HG03378 (cell line): Measurements from ENCODE around the gene GOLGA6L10.
"Not testable (repeated sequence)": the region's sequence is repeated elsewhere in the genome, so short reads cannot be mapped to it uniquely, and the experiment has no call there.

ENCODE experiments used
- ATAC-seq: cut with Tn5 transposase; IDR thresholded peaks from one replicate; pipeline ENCODE4 v1.9.1; 2021; ENCODE audit warnings: mild to moderate bottlenecking, moderate library complexity; ENCODE audit not compliant: unreplicated experiment

Gene GOLGA6L10

GRCh38 chr15:82319522-82320278, 29.6 kb downstream of the GOLGA6L10 start:
- not testable (repeated sequence) for ATAC-seq

GRCh38 chr15:82318281-82318680, 31.0 kb downstream of the GOLGA6L10 start:
- ATAC-seq, result not testable (repeated sequence)

- ATAC-seq, result not testable (repeated sequence)
These were observed 31.8 kb downstream of the GOLGA6L10 start for GRCh38 chr15:82317516-82317915.

GRCh38 chr15:82317091-82317489, 32.2 kb downstream of the GOLGA6L10 start:
- no peak for ATAC-seq

GRCh38 chr15:82316247-82317090, 32.8 kb downstream of the GOLGA6L10 start:
- not testable (repeated sequence) for ATAC-seq

- ATAC-seq, result no peak
These were observed 33.6 kb downstream of the GOLGA6L10 start for GRCh38 chr15:82315519-82316246.

GRCh38 chr15:82314769-82315518, 34.3 kb downstream of the GOLGA6L10 start:
- no peak for ATAC-seq

- not testable (repeated sequence) for ATAC-seq
These were observed 35.1 kb downstream of the GOLGA6L10 start for GRCh38 chr15:82313951-82314768.

GRCh38 chr15:82313446-82313845, 35.8 kb downstream of the GOLGA6L10 start:
- no peak for ATAC-seq

GRCh38 chr15:82312586-82313349, 36.5 kb downstream of the GOLGA6L10 start:
- no peak for ATAC-seq

- ATAC-seq, result not testable (repeated sequence)
These were observed 38.0 kb downstream of the GOLGA6L10 start for GRCh38 chr15:82311321-82311720.

- no peak for ATAC-seq
These were observed 39.5 kb downstream of the GOLGA6L10 start for GRCh38 chr15:82309802-82310201.

- ATAC-seq, result no peak
These were observed 41.6 kb downstream of the GOLGA6L10 start for GRCh38 chr15:82307714-82308081.

GRCh38 chr15:82306791-82307713, 42.2 kb downstream of the GOLGA6L10 start:
- no peak for ATAC-seq

- no peak for ATAC-seq
These were observed 43.6 kb downstream of the GOLGA6L10 start for GRCh38 chr15:82305621-82306048.

- ATAC-seq, result no peak
These were observed 44.5 kb downstream of the GOLGA6L10 start for GRCh38 chr15:82304778-82305090.

GRCh38 chr15:82303956-82304777, 45.1 kb downstream of the GOLGA6L10 start:
- ATAC-seq, result no peak
